Body of pancreas (tissue), 4 donors: ENCODE data around the gene LPAR1. TPM values are rescaled to one million over a fixed set of nuclear protein-coding genes. Genes with fewer than 3 reads are reported as not detected.

Experiments used
- ATAC-seq: fragments of 150-250 bp; one replicate; pipeline ENCODE4 v1.9.1; 2016
- DNase-seq, 4 donors: peaks; one replicate each; pipeline ENCODE4 v3.0.0-alpha.2; 2019
- H3K27ac ChIP-seq, 4 donors: fragments of 200-600 bp; sonication (generic); 1 replicate in 3 of 4; 2 replicates in 1 of 4; pipeline versions ENCODE4 v1.5.1 to v1.6.1; 2016 to 2019; ENCODE audit warnings: mild to moderate bottlenecking in 1 of 4, mixed read lengths in 1 of 4, moderate library complexity in 1 of 4
- H3K27me3 ChIP-seq, 2 donors: fragments of 200-600 bp; sonication (generic); one replicate each; pipeline ENCODE4 v1.6.0; 2016; ENCODE audit warnings: mild to moderate bottlenecking in 1 of 2
- H3K36me3 ChIP-seq, 2 donors: fragments of 200-600 bp; sonication (generic); replicated peaks in 1 of 2; 2 replicates each; pipeline ENCODE4 v1.5.1; 2016; ENCODE audit warnings: low read depth in 2 of 2; ENCODE audit not compliant: insufficient read depth in 1 of 2
- H3K4me1 ChIP-seq: fragments of 200-600 bp; sonication (generic); one replicate; pipeline ENCODE4 v1.6.0; 2016
- H3K4me3 ChIP-seq, 2 donors: fragments of 200-600 bp; sonication (generic); 1 replicate in 1 of 2; 2 replicates in 1 of 2; pipeline ENCODE4 v1.5.1; 2016 to 2019
- H3K9me3 ChIP-seq, 3 donors: fragments of 200-600 bp; sonication (generic); 1 replicate in 2 of 3; 2 replicates in 1 of 3; pipeline ENCODE4 v1.5.1; 2016
- CTCF ChIP-seq, 7 experiments: fragments of 450-650 bp in 4 of 7; fragments of 200-600 bp in 3 of 7; sonication (generic) in 3 of 7; IDR thresholded peaks; one replicate each; pipeline ENCODE4 v1.5.1; 2016 to 2019; ENCODE audit warnings: antibody characterized with exemption in 7 of 7
- POLR2A ChIP-seq, 3 donors: fragments of 450-650 bp; IDR thresholded peaks; one replicate each; pipeline ENCODE4 v1.6.1; 2016; ENCODE audit warnings: antibody characterized with exemption in 3 of 3, mild to moderate bottlenecking in 2 of 3
- WGBS, 2 donors: methylation state at CpG; one replicate each; pipeline ENCODE4 v1.1.5; 2017; 5-methylcytosine and 5-hydroxymethylcytosine counted together
- intact Hi-C: fragments of 100-400 bp; cut with DNase I; formaldehyde crosslinking; loops from one replicate; pipeline ENCODE4 v1.15.1; 2023
- total RNA-seq, 2 donors: library from RNA; depleted of rRNA; stranded (reverse); fragments of >200 nt; gene quantifications; one replicate each; pipeline ENCODE4 v1.1.0, GENCODE V29; 2016

The LPAR1 gene
- total RNA-seq, 2 donors from 2014 or later = 10.9 to 13.0 TPM

- intact Hi-C loops = no loop called here
- H3K4me1 ChIP-seq = no peaks in the 10 kb centered on the region
Observed at GRCh38 chr9:110947491-110948044, 90.7 kb downstream of the LPAR1 start.

GRCh38 chr9:110942522-110942921, 95.7 kb downstream of the LPAR1 start:
- H3K27me3 ChIP-seq = no peaks in the 10 kb centered on the region
- intact Hi-C loops = no loop called here
- no peak for ATAC-seq
- no peak for DNase-seq
- H3K4me1 ChIP-seq = peaks cover 7% of the 10 kb centered on the region
- no peak overlapping the region for H3K4me3 ChIP-seq
- no peak overlapping the region for H3K27ac ChIP-seq
- 83 to 96% methylated on average over 1 of the region's 1 CpG for WGBS, 2 donors
- TF ChIP-seq CTCF (IDR thresholded peaks at IDR 0.05) = no peak
- no peak for TF ChIP-seq POLR2A (IDR thresholded peaks at IDR 0.05)
- H3K36me3 ChIP-seq = no peaks in the 10 kb centered on the region
- H3K9me3 ChIP-seq = no peaks in the 10 kb centered on the region

More at GRCh38 chr9:110947491-110948044, 90.7 kb downstream of the LPAR1 start:
- Histone ChIP-seq H3K36me3 (no peaks in the 10 kb centered on the region), H3K9me3 (no peaks in the 10 kb centered on the region), H3K27ac (no peak overlapping the region), H3K4me3 (no peak overlapping the region), H3K27me3 (no peaks in the 10 kb centered on the region)
- WGBS, 2 donors = 65 to 81% methylated on average over 5 of the region's 5 CpGs
- TF ChIP-seq CTCF (IDR thresholded peaks at IDR 0.05) (no peak), POLR2A (IDR thresholded peaks at IDR 0.05) (no peak)
- ATAC-seq (no peak), DNase-seq (no peak)

- intact Hi-C loops = no loop called here
- H3K27ac ChIP-seq = no peak overlapping the region
- no peaks in the 10 kb centered on the region for H3K36me3 ChIP-seq
- WGBS, 2 donors = 95 to 96% methylated on average over 6 of the region's 6 CpGs
- H3K9me3 ChIP-seq = no peaks in the 10 kb centered on the region
- H3K27me3 ChIP-seq = no peaks in the 10 kb centered on the region
- TF ChIP-seq POLR2A (IDR thresholded peaks at IDR 0.05) (no peak), CTCF (IDR thresholded peaks at IDR 0.05) (no peak)
- no peak overlapping the region for H3K4me3 ChIP-seq
- ATAC-seq = no peak
- no peak for DNase-seq
- peaks cover 7% of the 10 kb centered on the region for H3K4me1 ChIP-seq
Observed at GRCh38 chr9:110940951-110941557, 97.2 kb downstream of the LPAR1 start.

GRCh38 chr9:110939573-110939972, 98.7 kb downstream of the LPAR1 start:
- intact Hi-C loops = no loop called here
- H3K27me3 ChIP-seq = no peaks in the 10 kb centered on the region
- TF ChIP-seq POLR2A (IDR thresholded peaks at IDR 0.05) = no peak
- no peak for TF ChIP-seq CTCF (IDR thresholded peaks at IDR 0.05)
- no peaks in the 10 kb centered on the region for H3K36me3 ChIP-seq
- no peak overlapping the region for H3K4me3 ChIP-seq
- no peak overlapping the region for H3K27ac ChIP-seq
- peaks cover 7% of the 10 kb centered on the region for H3K4me1 ChIP-seq
- 85 to 96% methylated on average over 1 of the region's 1 CpG for WGBS, 2 donors
- DNase-seq (no peak), ATAC-seq (no peak)
- no peaks in the 10 kb centered on the region for H3K9me3 ChIP-seq

- intact Hi-C loops = no loop called here
- ATAC-seq = no peak
- DNase-seq = no peak
- Histone ChIP-seq H3K4me3 (no peak overlapping the region), H3K27me3 (no peaks in the 10 kb centered on the region), H3K36me3 (no peaks in the 10 kb centered on the region), H3K4me1 (peaks cover 7% of the 10 kb centered on the region), H3K27ac (no peak overlapping the region), H3K9me3 (no peaks in the 10 kb centered on the region)
- WGBS, 2 donors = 83 to 91% methylated on average over 5 of the region's 5 CpGs
- TF ChIP-seq POLR2A (IDR thresholded peaks at IDR 0.05) = no peak
- TF ChIP-seq CTCF (IDR thresholded peaks at IDR 0.05) = no peak
Observed at GRCh38 chr9:110939047-110939446, 99.2 kb downstream of the LPAR1 start.
